Adipose tissue (tissue), 3 donors: ENCODE results near the gene PCSK6. TPM values are rescaled to one million over a fixed set of nuclear protein-coding genes. Genes with fewer than 3 reads are reported as not detected.
"Not testable (repeated sequence)": the region's sequence is repeated elsewhere in the genome, so short reads cannot be mapped to it uniquely, and the experiment has no call there.

Experiments
- H3K27ac ChIP-seq: one replicate; pipeline ENCODE4 v1.5.1; 2013; ENCODE audit warnings: low read depth, low read length
- WGBS, 3 donors: extraction: QIAGEN DNeasy Blood & Tissue Kit; methylation state at CpG; one replicate each; pipeline ENCODE4 v1.1.7; 2013; 5-methylcytosine and 5-hydroxymethylcytosine counted together
- polyA plus RNA-seq, 3 donors: library from polyadenylated mRNA; stranded (reverse); fragments of 200-250 nt; gene quantifications; one replicate each; pipeline ENCODE4 v1.2.3, GENCODE V29; 2013
- donor health status: healthy with polysubstance abuse.
- donor health status: Bipolar disorder and iron deficiency.
- donor health status: healthy.

The PCSK6 gene
- polyA plus RNA-seq, 3 donors, result 1.5 to 13.2 (median 3.4) TPM

DNA sequence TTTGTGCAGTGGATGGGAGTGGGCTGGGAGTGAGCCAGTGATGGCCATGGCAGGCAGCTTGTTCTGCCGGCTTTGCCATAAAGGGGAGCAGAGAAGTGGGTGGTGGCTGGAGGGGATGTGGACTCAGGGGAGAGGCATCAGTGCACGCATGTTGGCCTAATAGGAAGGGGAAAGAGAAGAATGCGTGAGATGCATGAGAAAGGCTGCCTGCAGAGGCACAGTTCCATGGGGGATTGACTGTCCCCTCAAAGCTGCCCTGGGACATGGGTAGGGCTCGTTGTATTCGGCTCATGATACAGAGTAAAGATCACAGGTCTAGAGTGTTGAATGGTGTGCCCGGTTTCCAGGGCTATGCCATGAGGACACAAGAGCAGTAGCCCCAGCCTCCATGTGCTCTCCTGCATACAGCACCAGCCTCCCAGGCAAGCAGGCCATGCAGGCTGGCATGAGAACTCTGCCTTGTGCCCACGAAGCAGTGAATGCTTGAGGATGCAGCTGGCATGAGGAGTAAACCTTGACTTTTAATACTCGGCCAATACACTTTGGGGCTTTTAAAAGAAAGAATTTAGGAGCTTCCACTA is 126.4 kb downstream of the PCSK6 start:
- WGBS, 3 donors, result 83 to 93% (median 85%) methylated on average over 8 of the region's 8 CpGs
- no peak overlapping the region for H3K27ac ChIP-seq

DNA sequence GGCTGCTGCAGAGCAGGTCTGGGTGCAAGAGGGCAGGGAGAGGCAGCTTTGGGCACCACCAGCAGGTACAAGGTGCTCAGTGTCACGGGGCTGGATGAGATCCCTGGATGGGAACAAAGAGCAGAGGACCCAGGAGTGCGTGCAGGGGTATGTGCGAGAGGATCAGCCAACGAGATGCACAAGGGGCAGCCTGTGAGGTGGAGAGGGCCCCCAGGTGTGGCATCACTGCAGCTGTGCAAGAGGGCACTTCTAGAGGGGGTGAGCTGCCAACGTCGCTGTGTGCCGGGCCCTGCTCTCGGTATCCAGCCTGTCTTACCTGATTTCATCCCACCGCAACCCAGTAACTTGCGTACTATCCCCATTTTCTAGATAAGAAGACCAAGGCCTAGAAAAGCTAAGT is 127.1 kb downstream of the PCSK6 start:
- WGBS, 3 donors, result 96 to 99% (median 98%) methylated on average over 10 of the region's 10 CpGs
- no peak overlapping the region for H3K27ac ChIP-seq

GRCh38 chr15:101361418-101361817 is 128.1 kb downstream of the PCSK6 start:
- 73 to 87% (median 80%) methylated on average over 4 of the region's 4 CpGs for WGBS, 3 donors
- H3K27ac ChIP-seq, result no peak overlapping the region

DNA sequence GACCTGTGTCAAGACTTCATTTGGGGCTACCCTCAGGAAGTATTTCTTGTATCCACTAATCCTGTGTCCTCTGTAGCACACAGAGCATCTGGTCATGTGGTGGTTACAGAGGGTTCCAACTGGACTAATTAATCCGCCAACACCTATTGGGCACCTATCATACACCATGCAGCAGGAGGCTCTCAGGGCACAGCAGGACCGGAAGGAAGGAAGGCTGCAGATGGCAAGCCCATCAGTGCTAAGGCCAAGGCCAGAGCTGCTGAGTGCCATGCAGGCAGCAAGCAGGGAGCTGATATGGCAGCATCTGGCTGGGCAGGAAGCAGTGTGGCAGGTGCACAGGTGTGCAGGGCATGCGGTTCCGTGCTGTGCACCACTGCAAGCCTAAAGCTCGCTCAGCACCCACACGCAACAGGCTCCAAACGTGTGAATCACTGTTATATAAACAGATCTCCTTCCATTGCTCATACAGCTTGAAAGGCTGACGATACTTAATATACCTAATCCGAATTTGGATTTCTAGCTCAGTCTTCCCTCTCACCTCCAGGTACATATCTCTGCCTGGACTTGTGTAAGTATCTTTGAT is 130.1 kb downstream of the PCSK6 start:
- 78 to 84% (median 84%) methylated on average over 9 of the region's 9 CpGs for WGBS, 3 donors
- no peak overlapping the region for H3K27ac ChIP-seq

GRCh38 chr15:101358895-101359294 is 130.6 kb downstream of the PCSK6 start:
- 81 to 89% (median 84%) methylated on average over 7 of the region's 7 CpGs for WGBS, 3 donors
- no peak overlapping the region for H3K27ac ChIP-seq

GRCh38 chr15:101357885-101358284 is 131.6 kb downstream of the PCSK6 start:
- 88 to 94% (median 93%) methylated on average over 11 of the region's 11 CpGs for WGBS, 3 donors
- H3K27ac ChIP-seq, result no peak overlapping the region

GRCh38 chr15:101357333-101357732 is 132.2 kb downstream of the PCSK6 start:
- no peak overlapping the region for H3K27ac ChIP-seq
- WGBS, 3 donors, result 69 to 87% (median 76%) methylated on average over 15 of the region's 15 CpGs

DNA sequence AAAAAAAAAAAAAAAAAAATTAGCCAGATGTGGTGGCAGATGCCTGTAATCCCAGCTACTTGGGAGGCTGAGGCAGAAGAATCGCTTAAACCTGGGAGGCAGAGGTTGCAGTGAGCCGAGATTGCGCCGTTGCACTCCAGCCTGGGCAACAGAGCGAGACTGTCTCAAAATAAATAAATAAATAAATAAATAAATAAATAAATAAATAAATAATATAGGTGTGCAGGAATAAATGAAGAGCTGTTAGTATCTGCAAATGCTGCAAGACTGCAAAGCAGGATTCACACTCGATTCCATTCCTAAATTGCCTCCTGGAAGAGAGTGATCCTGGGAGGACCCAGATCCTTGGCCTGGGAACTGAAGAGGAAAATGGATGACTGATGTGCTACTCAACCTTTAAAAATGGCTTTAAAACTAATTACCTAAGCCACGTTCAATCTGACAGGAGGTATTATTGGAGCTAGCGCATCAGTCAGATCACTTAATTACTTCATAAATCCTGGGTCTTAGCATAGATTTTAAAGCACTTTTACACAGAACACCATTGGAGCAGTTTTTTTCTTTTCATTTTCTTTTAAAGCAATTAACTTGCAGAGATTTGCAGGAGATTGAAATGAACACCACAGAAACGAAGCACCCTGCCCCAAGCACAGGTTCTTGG is 132.9 kb downstream of the PCSK6 start:
- WGBS, 3 donors, result 88 to 92% (median 91%) methylated on average over 9 of the region's 9 CpGs
- H3K27ac ChIP-seq, result not testable (repeated sequence)

- 85 to 91% (median 91%) methylated on average over 23 of the region's 23 CpGs for WGBS, 3 donors
- H3K27ac ChIP-seq, result no peak overlapping the region
Observed at GRCh38 chr15:101355678-101356464, 133.6 kb downstream of the PCSK6 start.

DNA sequence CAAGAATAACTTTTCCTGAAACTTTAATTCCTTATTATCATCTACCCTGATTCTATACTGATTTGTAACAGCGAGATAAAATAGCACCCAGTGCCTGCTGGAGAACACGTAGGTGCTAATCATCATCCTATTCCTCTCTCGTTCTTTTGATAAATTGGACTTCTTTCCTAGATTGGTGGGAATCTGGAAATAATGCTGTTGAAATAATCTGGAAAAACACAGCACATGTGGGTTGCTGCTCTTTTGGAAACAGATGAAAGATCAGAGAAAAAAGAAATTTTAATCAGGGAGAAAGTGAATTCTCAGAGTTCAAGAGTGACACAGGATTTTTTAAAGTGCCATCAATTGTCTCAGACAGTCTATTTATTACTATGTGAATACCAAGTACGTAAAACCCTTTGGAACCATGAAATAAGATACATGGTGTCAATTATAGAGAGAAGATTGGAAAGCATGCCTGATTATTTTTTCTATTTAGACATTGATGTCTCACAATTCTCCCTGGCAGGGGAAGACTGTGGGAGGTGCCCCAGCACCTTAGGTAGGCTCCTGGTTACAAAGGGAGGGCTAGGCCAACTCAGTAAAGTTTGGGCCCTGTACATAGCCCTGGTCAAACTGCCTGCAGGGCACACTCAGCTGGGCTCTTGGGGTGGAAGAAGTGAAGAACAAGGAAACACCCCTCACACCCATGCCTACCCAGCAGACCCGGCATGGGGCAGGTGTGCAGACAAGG is 134.4 kb downstream of the PCSK6 start:
- 85 to 91% (median 85%) methylated on average over 5 of the region's 5 CpGs for WGBS, 3 donors

DNA sequence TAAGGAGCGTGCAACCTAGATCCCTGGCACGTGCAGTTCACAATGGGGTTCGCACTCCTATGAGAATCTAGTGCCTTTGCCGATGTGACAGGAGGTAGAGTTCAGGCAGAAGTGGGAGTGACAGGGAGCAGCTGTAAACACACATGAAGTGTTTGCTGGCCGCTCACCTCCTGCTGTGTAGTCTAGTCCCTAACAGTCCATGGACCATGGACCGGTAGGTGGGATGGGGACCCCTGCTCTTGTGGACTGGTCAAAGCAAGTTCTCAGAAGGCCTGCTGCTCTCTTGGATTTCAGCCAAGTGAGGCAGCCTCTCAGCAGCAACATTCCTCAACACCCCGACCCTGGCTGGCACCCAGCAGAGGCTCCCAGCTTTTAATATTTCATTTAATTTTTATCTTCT is 136.3 kb downstream of the PCSK6 start:
- WGBS, 3 donors, result 87 to 88% (median 88%) methylated on average over 7 of the region's 7 CpGs
- H3K27ac ChIP-seq, result no peak overlapping the region

More for the DNA sequence above, 134.4 kb downstream of the PCSK6 start:
- H3K27ac ChIP-seq, result no peak overlapping the region

GRCh38 chr15:101351736-101352135 is 137.8 kb downstream of the PCSK6 start:
- 85 to 92% (median 90%) methylated on average over 2 of the region's 2 CpGs for WGBS, 3 donors
- H3K27ac ChIP-seq, result no peak overlapping the region

- WGBS, 3 donors, result 42 to 83% (median 76%) methylated on average over 14 of the region's 14 CpGs
- no peak overlapping the region for H3K27ac ChIP-seq
Observed at GRCh38 chr15:101349047-101349951, 140.2 kb downstream of the PCSK6 start.

- H3K27ac ChIP-seq, result no peak overlapping the region
- 72 to 83% (median 77%) methylated on average over 12 of the region's 12 CpGs for WGBS, 3 donors
Observed at GRCh38 chr15:101348643-101349042, 140.9 kb downstream of the PCSK6 start.

- 74 to 88% (median 86%) methylated on average over 17 of the region's 17 CpGs for WGBS, 3 donors
- no peak overlapping the region for H3K27ac ChIP-seq
Observed at GRCh38 chr15:101348015-101348414, 141.5 kb downstream of the PCSK6 start.

DNA sequence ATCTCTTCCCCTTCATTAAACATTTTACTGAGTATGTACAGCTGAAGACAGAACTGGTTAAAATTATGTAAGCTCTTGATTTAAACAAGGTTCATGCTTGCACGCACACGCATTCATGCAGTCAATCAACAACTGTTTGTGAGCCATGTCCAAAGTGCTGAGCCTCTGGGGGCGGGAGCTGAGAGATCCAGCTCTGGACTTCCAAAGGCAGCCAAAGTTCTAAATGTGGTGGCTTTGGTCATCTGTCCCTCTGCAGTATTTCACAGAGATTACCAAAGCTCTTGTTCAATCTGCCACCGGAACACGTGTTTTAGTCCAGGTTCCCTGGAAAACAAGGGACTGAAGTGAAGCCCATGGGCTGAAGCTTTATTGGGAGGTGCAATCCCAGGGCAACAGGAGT is 142.1 kb downstream of the PCSK6 start:
- no peak overlapping the region for H3K27ac ChIP-seq
- WGBS, 3 donors, result 72 to 90% (median 75%) methylated on average over 5 of the region's 5 CpGs

- WGBS, 3 donors, result 59 to 67% (median 62%) methylated on average over 5 of the region's 5 CpGs
- H3K27ac ChIP-seq, result no peak overlapping the region
Observed at GRCh38 chr15:101346928-101347327, 142.6 kb downstream of the PCSK6 start.

GRCh38 chr15:101342056-101342455 is 147.5 kb downstream of the PCSK6 start:
- H3K27ac ChIP-seq, result no peak overlapping the region
